Activated CD8-positive, alpha-beta T cell treated with anti-CD3 and anti-CD28 coated beads for 36 hours (primary cell): ENCODE results near the gene FIZ1. TPM values are rescaled to one million over a fixed set of nuclear protein-coding genes. Genes with fewer than 3 reads are reported as not detected.

Experiments used
- ATAC-seq: fragments of 200-7000 bp; cut with Tn5 transposase; one replicate; pipeline ENCODE4 v1.10.0; 2021; ENCODE audit warnings: mild to moderate bottlenecking, moderate library complexity
- CTCF ChIA-PET: fragments of 350-600 bp; sonication (Branson Sonifier 250); formaldehyde crosslinking; loops from one replicate; lab custom pipeline; 2021; ENCODE audit warnings: antibody characterized with exemption; lab: Charles Lee
- POLR2A ChIA-PET: fragments of 350-600 bp; sonication (Branson Sonifier 250); formaldehyde crosslinking; loops from one replicate; lab custom pipeline; 2021; ENCODE audit warnings: antibody characterized with exemption; lab: Charles Lee
- DNase-seq: peaks from one replicate; pipeline ENCODE4 v3.0.0-alpha.2; 2020
- H3K27ac Mint-ChIP-seq: one replicate; pipeline ENCODE4 v1.8.0; 2021; ENCODE audit warnings: mild to moderate bottlenecking, mixed read lengths
- H3K27me3 Mint-ChIP-seq: one replicate; pipeline ENCODE4 v1.8.0; 2021; ENCODE audit warnings: mixed read lengths
- H3K36me3 Mint-ChIP-seq: one replicate; pipeline ENCODE4 v1.8.0; 2021; ENCODE audit warnings: low read depth, mixed read lengths
- H3K4me1 Mint-ChIP-seq: one replicate; pipeline ENCODE4 v1.8.0; 2021; ENCODE audit warnings: low read depth, mixed read lengths
- H3K4me3 Mint-ChIP-seq: one replicate; pipeline ENCODE4 v1.8.0; 2021; ENCODE audit warnings: mild to moderate bottlenecking, moderate library complexity, mixed read lengths
- H3K9me3 Mint-ChIP-seq: one replicate; pipeline ENCODE4 v1.8.0; 2021; ENCODE audit warnings: mixed read lengths
- CTCF ChIP-seq: fragments of 200-600 bp; IDR thresholded peaks from one replicate; pipeline ENCODE4 v1.8.0; 2022; ENCODE audit warnings: antibody characterized with exemption, mild to moderate bottlenecking
- intact Hi-C: fragments of 100-400 bp; cut with micrococcal nuclease; formaldehyde crosslinking; loops from one replicate; pipeline ENCODE4 v1.10.0; 2022
- total RNA-seq, 2 experiments: library from RNA; stranded (reverse); gene quantifications; one replicate each; pipeline ENCODE4 v1.2.3, GENCODE V29; 2021

The FIZ1 gene
- total RNA-seq, 2 experiments from 2014 or later: 11.4 to 13.2 TPM

GRCh38 chr19:55623130-55623529 lies 23.8 kb upstream of the FIZ1 start:
- peaks cover 6% of the 10 kb centered on the region for H3K27me3 Mint-ChIP-seq
- CTCF ChIA-PET: interaction anchor here (1.7 to 3.1 kb wide), 2 partner anchors 10 to 17 kb away, joined by 11 to 20 read pairs; partner anchors contain the start of gene ZNF865
- no peak overlapping the region for H3K27ac Mint-ChIP-seq
- no peak for ATAC-seq
- no peak for DNase-seq
- POLR2A ChIA-PET: interaction anchor here (0.8 to 2.0 kb wide), 3 partner anchors 17 to 233 kb away, joined by 3 to 7 read pairs (median 3); partner anchors contain the start of genes ZNF579 and ZNF865
- no peaks in the 10 kb centered on the region for H3K9me3 Mint-ChIP-seq
- peak overlapping the region; percentile 82 for H3K4me3 Mint-ChIP-seq
- TF ChIP-seq CTCF: no peak
- intact Hi-C loops: no loop called here
- H3K36me3 Mint-ChIP-seq: peaks cover 18% of the 10 kb centered on the region
- H3K4me1 Mint-ChIP-seq: peaks cover 56% of the 10 kb centered on the region

- CTCF ChIA-PET: interaction anchor here (1.7 to 3.1 kb wide), 3 partner anchors 9 to 16 kb away, joined by 7 to 20 read pairs (median 11); partner anchors contain the start of gene ZNF865
- H3K4me1 Mint-ChIP-seq: peaks cover 56% of the 10 kb centered on the region
- POLR2A ChIA-PET: interaction anchor here (0.8 to 1.2 kb wide), 2 partner anchors 42 to 232 kb away, joined by 3 read pairs; partner anchors contain the start of gene ZNF579
Measured at GRCh38 chr19:55622242-55622969, 23.1 kb upstream of the FIZ1 start.

GRCh38 chr19:55621673-55622231 lies 22.4 kb upstream of the FIZ1 start:
- Mint-ChIP-seq H3K36me3 (peaks cover 26% of the 10 kb centered on the region), H3K4me3 (no peak overlapping the region), H3K27ac (no peak overlapping the region), H3K4me1 (peaks cover 50% of the 10 kb centered on the region), H3K27me3 (peaks cover under 1% of the 10 kb centered on the region), H3K9me3 (no peaks in the 10 kb centered on the region)
- CTCF ChIA-PET: interaction anchor here (1.6 to 2.1 kb wide), 2 partner anchors 9 to 11 kb away, joined by 6 to 7 read pairs; no protein-coding TSS in a partner anchor
- intact Hi-C loops: no loop called here
- no peak for TF ChIP-seq CTCF
- no peak for DNase-seq
- no peak for ATAC-seq
- POLR2A ChIA-PET: interaction anchor here (4.0 kb wide), 1 partner anchor 15 kb away, joined by 26 read pairs; the partner anchor contains the start of gene ZNF865

More at GRCh38 chr19:55622242-55622969, 23.1 kb upstream of the FIZ1 start:
- Mint-ChIP-seq H3K27me3 (peaks cover 3% of the 10 kb centered on the region), H3K27ac (no peak overlapping the region), H3K4me3 (no peak overlapping the region), H3K36me3 (peaks cover 21% of the 10 kb centered on the region), H3K9me3 (no peaks in the 10 kb centered on the region)
- intact Hi-C loops: no loop called here
- ATAC-seq (no peak), DNase-seq (no peak)
- no peak for TF ChIP-seq CTCF

DNA sequence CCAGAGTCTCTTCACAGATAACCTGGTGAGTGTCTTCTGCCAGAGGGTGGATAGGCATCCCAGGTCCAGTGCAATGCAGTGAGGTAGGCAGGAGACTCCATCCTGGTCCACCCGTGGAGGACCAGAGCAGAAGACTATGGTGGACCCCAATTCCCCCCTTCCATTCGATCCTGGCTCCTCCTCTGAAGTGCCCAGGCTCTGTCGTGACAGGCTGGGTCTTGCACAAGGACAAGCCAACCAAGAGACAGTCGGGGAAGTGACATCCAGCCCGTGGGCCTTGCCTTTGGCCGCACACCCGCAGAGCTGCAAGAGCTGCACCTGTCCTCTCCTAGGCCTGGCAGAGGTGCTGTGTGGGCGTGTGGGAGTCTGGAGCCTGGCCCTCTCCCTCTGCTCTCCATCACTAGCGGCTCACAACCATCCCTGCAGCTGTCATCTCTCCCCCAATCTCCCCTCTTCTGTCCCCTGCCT lies 21.9 kb upstream of the FIZ1 start:
- H3K4me3 Mint-ChIP-seq: no peak overlapping the region
- ChIA-PET POLR2A (interaction anchor here (4.0 kb wide), 1 partner anchor 15 kb away, joined by 26 read pairs; the partner anchor contains the start of gene ZNF865), CTCF (interaction anchor here (1.6 to 2.4 kb wide), 3 partner anchors 10 to 15 kb away, joined by 6 to 14 read pairs (median 7); partner anchors contain the start of gene ZNF865)
- DNase-seq: no peak
- H3K36me3 Mint-ChIP-seq: peaks cover 28% of the 10 kb centered on the region
- H3K9me3 Mint-ChIP-seq: no peaks in the 10 kb centered on the region
- TF ChIP-seq CTCF: no peak
- H3K27ac Mint-ChIP-seq: peak overlapping the region; percentile 86
- H3K27me3 Mint-ChIP-seq: no peaks in the 10 kb centered on the region
- ATAC-seq: no peak
- peaks cover 45% of the 10 kb centered on the region for H3K4me1 Mint-ChIP-seq
- intact Hi-C loops: no loop called here
